PC-3 (cell line): ENCODE data around the gene NCSTN.

Source experiments
- CTCF ChIP-seq: fragments of 300-600 bp; sonication (generic); conservative IDR thresholded peaks from 2 replicates; pipeline ENCODE4 v1.5.1; 2017; ENCODE audit warnings: antibody characterized with exemption, low read depth, mild to moderate bottlenecking, low read length
- EZH2 ChIP-seq: fragments of 300-600 bp; sonication (generic); IDR thresholded peaks from one replicate; pipeline ENCODE4 v1.6.1; 2017; ENCODE audit warnings: antibody characterized with exemption, mild to moderate bottlenecking, low read length; ENCODE audit not compliant: unreplicated experiment

- TF ChIP-seq CTCF (no peak), EZH2 (no peak)
Measured at GRCh38 chr1:160394673-160395072, 51.5 kb downstream of the NCSTN start.
